GM12872 (cell line): Measurements from ENCODE around the gene BBOF1.

Experiments
- TF ChIP-seq, protein P1 (sequence below): IDR thresholded peaks from 3 replicates; pipeline ENCODE4 v1.5.1; 2011; ENCODE audit warnings: low read depth, mild to moderate bottlenecking, low read length, moderate library complexity; ENCODE audit not compliant: insufficient read depth

BBOF1 gene

DNA sequence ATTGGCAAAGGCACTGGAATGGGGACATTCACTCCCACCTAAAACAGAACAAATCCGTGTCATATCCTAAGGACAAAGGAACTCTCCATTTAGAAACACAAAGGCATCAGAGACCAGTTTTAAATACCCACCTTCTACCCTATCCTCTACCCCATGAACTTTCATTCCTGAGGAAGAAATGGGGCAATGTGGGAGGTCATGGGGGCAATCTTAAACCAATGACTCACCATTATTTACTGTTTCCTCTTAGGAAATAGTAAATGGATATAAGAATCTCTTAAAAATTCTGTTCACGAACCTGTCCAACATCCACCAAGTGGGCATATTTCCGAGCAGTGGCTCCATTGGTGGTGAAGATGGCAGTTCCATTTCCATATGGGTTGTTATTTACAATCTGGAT lies 45.7 kb downstream of the BBOF1 start:
- TF ChIP-seq, protein P1, sequence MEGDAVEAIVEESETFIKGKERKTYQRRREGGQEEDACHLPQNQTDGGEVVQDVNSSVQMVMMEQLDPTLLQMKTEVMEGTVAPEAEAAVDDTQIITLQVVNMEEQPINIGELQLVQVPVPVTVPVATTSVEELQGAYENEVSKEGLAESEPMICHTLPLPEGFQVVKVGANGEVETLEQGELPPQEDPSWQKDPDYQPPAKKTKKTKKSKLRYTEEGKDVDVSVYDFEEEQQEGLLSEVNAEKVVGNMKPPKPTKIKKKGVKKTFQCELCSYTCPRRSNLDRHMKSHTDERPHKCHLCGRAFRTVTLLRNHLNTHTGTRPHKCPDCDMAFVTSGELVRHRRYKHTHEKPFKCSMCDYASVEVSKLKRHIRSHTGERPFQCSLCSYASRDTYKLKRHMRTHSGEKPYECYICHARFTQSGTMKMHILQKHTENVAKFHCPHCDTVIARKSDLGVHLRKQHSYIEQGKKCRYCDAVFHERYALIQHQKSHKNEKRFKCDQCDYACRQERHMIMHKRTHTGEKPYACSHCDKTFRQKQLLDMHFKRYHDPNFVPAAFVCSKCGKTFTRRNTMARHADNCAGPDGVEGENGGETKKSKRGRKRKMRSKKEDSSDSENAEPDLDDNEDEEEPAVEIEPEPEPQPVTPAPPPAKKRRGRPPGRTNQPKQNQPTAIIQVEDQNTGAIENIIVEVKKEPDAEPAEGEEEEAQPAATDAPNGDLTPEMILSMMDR = no peak

DNA sequence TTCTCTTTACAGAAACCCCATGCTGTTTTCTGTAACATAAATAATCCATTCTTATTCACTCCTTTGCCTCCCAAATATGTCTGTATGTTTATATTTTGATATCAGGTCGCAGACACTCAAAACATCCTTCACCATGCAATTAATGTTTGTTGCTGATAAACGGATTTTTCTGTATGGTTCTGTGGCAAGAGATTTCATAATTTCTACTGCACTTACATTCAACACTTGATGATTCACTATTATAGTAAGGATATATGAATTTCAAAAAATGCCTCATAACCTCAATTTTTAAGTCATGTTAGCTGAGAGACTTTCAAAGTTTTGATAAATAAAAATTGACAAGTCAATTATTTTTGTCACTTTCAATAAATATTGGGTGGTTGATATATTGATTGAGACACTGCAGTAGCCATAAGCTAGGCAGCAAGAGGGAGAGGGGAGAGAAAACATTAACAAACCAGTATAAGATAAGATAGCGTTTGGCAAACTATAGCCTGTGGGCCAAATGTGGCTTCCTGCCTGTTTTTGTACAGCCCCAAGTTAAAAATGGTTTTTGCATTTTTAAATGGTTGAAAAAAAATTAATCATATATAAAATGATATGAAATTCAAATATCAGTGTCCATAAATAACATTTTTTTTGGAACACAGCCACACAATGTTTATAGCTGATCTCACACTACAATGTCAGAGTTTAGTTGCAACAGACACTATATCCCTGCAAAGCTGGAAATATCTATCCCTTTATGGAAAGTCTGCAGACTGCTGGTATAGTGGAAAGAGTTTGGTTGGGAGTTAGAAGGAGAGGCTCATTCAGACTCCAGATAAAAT lies 46.8 kb downstream of the BBOF1 start:
- TF ChIP-seq, protein P1 = no peak

DNA sequence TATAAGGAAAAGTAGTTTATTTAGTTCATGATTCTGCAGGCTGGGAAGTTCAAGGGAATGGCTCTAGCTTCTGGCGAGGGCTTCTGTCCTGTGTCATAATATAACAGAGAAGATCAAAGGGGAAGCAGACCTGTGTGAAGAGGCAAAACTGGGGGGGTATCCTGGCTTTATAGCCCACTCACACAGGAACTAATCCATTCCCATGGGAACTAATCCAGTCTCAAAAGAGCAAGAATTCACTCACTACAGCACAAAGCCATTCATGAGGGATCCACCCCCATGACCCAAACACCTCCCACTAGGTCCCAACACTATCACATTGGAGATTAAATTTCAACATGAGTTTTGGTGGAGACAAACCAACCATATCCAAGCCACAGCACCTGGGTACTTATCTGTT lies 58.3 kb downstream of the BBOF1 start:
- TF ChIP-seq, protein P1 = no peak

- TF ChIP-seq, protein P1 = no peak
These were observed 61.8 kb downstream of the BBOF1 start for GRCh38 chr14:74080820-74081460.

DNA sequence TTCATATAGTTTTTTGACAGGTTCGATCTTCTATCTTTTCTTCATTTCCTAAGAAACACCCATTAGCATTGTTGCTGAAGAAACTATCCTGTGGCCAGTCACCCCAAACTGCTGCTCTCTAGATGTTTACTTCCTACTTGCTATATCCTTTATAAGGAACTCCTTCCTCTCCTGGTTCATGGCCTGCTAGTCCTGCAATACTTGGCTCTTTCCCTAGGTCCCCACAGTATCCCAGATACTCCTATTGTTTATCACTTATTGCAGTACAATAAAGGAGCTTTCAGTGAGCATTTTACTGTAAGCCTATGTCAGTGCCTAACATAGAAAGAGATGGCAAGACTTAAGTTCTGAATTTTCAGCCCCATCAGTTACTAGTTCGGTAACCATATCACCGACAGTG lies 62.3 kb downstream of the BBOF1 start:
- TF ChIP-seq, protein P1 = no peak

- TF ChIP-seq, protein P1 = no peak
These were observed 64.0 kb downstream of the BBOF1 start for GRCh38 chr14:74083161-74083560.

GRCh38 chr14:74083784-74084276 lies 64.7 kb downstream of the BBOF1 start:
- TF ChIP-seq, protein P1 = no peak
